NCI-H146 (cell line): Measurements from ENCODE around the gene NEUROG2.
"Not testable (repeated sequence)": the region's sequence is repeated elsewhere in the genome, so short reads cannot be mapped to it uniquely, and the experiment has no call there.

Experiments
- DNase-seq: peaks from one replicate; lab custom pipeline; 2025; lab: John Stamatoyannopoulos, UW

Gene NEUROG2

GRCh38 chr4:112516066-112516470, at the start of gene NEUROG2:
Gene NEUROG2 (minus strand): TSS chr4:112516180. CDS start chr4:112515475, 705 bp downstream.
- no peak for DNase-seq

DNA sequence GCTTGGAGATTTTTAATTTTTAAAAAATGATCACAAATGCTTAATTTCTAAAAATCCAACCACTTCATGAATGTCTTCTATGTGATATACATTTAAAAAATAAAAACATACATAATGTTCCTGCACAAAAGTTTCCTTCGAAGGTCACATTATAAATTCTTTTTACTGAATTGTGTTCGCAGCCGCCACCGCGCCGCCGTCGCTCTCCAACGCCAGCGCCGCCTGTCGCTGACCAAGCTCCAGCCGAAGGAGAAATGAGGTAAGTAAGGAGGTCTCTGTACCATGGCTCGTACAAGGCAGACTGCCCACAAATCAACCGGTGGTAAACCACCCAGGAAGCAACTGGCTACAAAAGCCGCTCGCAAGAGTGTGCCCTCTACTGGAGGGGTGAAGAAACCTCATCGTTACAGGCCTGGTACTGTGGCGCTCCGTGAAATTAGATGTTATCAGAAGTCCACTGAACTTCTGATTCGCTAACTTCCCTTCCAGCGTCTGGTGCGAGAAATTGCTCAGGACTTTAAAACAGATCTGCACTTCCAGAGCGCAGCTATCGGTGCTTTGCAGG, 48.8 kb upstream of the NEUROG2 start:
- no peak for DNase-seq

DNA sequence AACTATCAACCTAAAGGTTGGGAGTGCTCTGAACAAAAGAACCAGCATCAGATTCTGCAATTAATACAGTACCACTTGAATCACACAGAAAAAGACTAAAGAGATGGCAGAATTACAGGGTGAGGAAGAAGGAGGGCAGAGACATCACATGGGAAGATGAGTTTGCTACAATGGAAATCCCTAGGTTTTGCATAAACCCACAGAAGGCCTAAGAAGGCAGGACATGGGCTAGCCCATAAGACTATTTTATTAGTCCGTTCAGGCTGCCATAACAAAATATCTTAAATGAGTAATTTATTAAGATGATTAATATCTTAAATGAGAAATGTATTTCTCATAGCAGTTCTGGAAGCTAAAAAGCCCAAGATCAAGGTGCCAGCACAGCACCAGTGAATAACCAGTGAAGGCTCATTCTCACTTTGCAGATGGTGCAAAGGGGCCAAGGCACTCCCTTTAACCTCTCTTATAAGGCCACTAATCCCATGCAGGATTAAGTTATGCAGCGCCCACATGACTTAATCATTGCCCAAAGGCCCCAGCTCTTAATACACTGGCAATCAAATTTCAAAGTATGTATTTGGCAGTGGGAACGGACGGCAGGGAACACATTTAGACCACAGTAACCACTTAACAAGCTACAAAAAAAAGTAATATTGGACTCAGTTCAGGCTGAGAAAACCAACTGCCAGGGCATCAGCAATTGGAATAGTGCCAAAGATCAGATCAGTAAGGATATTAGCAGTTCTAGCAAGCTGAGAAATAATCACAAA, 47.6 kb upstream of the NEUROG2 start:
- DNase-seq = no peak

DNA sequence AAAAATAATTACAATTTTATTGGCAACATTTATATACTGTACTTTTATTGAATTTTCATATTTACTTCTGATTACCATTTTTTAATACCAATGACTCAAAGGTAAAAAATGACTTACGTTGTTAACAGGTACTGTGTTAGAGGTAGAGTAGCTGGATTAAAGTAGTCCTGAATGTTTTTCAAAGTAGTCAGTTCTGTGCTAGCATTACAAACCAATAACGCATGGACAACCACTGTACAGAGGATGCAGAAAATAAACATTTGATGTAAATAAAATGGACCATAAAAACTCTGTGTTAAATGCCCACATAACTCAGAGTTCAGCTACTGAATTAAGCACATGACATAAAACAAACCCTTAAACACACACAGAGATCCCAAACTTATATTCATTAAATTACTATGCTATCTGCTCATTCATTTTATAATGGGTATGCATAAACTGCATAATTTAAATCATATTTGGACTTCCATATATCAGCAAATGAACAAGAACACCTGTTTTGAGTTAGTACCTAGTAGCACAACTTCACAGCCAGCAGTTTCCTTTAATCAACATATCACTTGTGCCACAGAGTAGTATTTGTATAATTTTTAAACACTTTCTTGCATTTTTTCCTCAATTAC, 46.4 kb upstream of the NEUROG2 start:
- no peak for DNase-seq

DNA sequence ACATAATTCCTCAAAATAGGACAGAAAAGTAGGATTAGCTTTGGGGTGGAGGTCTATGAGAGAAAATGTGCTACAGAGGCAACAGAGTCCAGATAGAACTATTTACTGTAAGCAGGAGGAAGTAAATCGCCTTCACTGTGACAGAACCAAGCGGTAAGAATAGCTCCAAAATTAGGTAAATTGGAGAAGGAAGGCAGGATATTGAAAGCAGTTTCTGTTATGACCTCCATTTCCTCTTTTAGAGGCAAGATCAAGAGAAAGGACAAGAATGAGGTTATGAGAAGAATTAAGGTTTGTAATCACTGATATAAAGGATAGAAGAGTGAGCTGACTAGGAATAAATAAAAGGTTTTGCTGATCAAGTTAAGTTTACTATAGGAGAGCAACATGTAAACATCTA, 44.1 kb upstream of the NEUROG2 start:
- DNase-seq = no peak

GRCh38 chr4:112559053-112559452, 43.1 kb upstream of the NEUROG2 start:
- DNase-seq = no peak

GRCh38 chr4:112557676-112558411, 41.9 kb upstream of the NEUROG2 start:
- no peak for DNase-seq

DNA sequence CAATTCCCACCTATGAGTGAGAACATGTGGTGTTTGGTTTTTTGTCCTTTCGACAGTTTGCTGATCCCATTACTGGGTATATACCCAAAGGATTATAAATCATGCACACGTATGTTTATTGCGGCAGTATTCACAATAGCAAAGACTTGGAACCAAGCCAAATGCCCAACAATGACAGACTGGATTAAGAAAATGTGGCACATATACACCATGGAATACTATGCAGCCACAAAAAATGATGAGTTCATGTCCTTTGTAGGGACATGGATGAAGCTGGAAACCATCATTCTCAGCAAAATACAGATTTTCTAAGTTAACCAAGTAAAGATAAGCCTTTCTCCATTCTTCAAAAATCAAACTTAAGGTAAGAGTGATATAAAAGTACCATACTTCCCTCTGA, 38.3 kb upstream of the NEUROG2 start:
- not testable (repeated sequence) for DNase-seq

DNA sequence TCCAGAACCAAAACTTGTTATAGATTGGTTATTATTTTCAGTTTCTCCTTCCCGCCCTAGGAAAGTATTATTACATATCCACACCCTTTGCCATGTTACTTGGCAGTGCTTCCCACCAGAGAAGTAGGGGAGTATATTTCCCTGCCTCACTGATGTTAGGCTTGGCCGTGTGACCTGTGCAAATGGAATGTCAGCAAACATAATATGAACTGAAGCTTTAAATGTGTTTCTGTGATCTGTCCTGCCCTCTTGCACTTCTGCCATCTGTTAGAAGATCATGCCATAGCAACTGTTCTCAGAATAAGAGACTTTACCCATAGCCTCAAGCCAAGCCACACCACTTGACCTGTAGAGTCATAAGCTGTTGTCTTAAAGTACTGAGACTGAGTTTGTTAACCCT, 36.7 kb upstream of the NEUROG2 start:
- no peak for DNase-seq

GRCh38 chr4:112550728-112551127, 34.7 kb upstream of the NEUROG2 start:
- no peak for DNase-seq

DNA sequence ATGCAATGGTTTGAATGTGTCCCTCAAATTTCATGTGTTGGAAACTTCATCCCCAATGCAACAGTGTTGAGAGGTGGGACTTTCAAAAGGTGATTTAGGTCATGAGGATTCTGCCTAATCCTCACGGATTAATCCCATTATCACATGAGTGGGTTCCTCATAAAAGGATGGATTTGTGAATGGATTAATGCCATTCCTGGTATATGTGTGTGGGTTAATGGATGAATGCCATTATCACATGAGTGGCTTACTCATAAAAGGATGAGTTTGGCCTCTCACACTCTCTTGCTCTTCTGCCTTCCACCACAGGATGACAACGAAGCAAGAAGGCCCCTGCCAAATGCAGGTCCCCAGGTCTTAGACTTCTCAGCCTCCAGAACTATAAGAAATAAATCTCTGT, 30.5 kb upstream of the NEUROG2 start:
- DNase-seq = no peak

DNA sequence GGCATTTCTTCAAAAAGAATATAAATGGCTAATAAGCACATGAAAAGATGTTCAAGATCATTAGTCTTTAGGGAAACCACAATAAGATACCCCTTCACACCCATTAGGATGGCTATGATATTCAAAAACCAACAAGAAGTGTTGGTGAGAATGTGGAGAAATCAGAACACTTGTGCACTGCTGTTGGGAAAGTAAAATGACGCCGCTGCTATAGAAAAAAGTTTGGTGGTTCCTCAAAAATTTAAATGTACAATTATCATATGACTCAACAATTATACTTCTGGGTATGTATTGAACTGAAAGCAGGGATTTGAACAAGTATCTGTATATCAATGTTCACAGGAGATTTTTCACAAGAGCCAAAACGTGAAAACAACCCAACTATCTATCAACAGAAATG, 29.4 kb upstream of the NEUROG2 start:
- no peak for DNase-seq

- DNase-seq = no peak
These were observed 24.7 kb upstream of the NEUROG2 start for GRCh38 chr4:112540695-112541094.

- DNase-seq = no peak
These were observed 20.1 kb upstream of the NEUROG2 start for GRCh38 chr4:112536123-112536522.

GRCh38 chr4:112532267-112532666, 16.3 kb upstream of the NEUROG2 start:
- no peak for DNase-seq

DNA sequence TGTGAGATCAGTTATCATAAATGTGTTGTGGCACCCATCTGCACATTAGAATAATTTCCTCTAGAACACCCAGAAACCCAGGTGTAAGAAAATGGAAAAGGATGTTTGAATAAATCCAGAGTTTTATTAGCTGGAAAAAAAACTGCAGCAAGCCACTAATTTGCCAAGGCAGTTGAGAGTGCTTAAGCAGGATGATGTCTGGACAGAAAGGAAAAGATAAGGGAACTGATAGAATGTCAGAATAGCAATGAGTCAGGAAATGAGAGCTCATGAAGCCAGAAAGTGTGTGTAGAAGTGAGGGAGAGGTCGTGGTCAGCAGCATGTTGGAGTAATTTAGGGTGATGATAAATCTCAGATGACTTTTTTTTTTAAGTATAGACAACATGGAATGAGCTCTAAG, 15.2 kb upstream of the NEUROG2 start:
- no peak for DNase-seq

DNA sequence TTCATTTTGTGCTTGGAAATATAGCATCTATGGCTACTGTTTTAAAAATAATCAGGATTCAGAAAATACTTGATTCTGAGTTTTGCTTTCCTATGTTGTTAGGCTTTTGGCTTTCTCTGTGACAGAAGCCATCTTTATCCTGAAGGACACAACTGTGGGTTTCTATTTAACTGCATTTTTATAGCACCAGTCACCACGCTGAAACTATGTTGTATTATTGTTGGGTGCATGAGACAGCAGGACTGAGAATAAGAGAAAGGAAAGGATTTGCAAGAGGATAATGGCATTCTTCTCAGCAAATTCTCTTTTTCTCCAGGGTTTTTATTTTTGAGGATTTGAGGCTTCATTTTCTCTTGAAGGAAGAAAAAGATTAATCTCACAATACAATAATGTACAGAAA, 10.1 kb upstream of the NEUROG2 start:
- no peak for DNase-seq

DNA sequence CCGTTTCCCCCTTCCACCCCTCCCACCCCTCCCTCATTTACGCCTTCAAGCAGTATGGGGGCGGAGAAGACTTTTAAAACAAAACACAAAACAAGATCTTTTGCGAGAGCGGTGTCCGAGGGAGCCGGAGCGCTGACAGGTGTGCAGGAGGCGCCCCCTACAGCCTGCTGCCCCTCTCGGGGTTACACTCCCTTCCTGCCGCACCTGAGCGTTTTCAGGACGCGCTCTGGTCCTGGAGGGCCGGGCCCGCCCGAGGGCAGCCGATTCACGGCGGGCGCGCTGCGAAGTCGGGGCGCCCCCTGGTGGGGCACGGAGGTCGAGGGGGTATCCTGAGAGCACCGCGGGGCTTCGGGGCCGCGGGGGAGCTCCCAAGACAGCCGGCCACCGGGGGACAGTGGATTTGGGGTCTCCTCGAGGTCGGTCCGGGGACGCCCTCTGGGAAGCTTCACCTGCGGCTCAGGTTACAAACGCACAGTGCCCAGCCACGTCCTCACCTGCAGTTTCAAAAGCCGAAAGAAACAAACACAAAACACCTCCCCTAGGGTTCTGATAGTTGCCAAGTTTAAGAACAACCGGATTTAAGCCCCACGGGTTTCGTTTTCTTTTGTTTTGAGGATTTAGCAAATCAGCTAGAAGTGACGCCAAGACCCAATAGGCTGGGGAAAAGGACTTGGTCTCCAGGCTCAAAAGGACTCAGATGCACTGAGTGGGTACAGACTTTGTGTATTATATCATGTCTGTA, 8.0 kb upstream of the NEUROG2 start:
- no peak for DNase-seq

DNA sequence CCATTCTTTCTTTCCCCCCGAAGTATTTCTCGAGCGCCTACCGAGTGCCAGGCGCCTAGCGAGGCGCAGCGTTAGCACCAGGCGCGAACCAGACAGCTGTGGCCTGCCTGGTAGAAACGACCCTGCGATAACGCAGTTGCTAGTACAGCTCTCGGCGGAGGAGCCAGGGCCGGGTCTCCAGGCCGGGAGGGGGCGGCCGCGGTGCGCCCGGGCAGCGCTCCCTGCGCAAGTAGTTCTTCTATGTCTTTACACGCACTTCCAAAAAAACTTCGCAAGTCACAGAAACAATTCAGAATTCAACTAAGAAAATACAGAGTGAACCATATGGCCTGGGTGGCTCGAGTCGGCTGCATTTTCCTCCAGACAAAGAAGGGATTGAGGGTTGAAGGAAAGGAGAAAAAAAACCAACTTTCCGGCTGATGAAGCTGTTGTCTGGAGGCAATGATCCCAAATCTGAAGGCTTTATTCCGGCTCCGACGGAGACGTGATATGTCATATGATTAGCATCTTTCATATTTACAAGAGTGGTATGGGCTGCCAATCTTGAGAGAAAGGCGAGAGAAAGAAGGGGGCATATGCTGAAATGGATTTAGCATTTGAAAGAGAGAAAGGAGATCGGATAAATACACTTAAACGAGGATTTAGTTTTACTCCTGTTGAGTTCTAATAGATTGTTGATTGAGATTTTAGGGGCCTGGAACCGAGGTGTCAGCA, 7.2 kb upstream of the NEUROG2 start:
- DNase-seq = no peak

GRCh38 chr4:112522431-112522830, 6.5 kb upstream of the NEUROG2 start:
- DNase-seq = not testable (repeated sequence)
